Esophagus muscularis mucosa (tissue), 4 donors: ENCODE measurements around the gene CNNM2.

ENCODE experiments used
- CTCF ChIP-seq, 3 experiments: fragments of 200-600 bp in 2 of 3; fragments of 450-650 bp in 1 of 3; sonication (generic) in 2 of 3; IDR thresholded peaks; one replicate each; pipeline ENCODE4 v1.5.1; 2017 to 2019; ENCODE audit warnings: antibody characterized with exemption in 3 of 3, mild to moderate bottlenecking in 2 of 3, moderate library complexity in 1 of 3
- EP300 ChIP-seq: sonication (generic); formaldehyde crosslinking; IDR thresholded peaks from one replicate; pipeline ENCODE4 v1.6.1; 2017; ENCODE audit warnings: antibody characterized with exemption
- POLR2A ChIP-seq: fragments of 450-650 bp; IDR thresholded peaks from one replicate; pipeline ENCODE4 v1.6.1; 2017; ENCODE audit warnings: antibody characterized with exemption, moderate library complexity, mild to moderate bottlenecking, low read depth

- TF ChIP-seq CTCF (IDR thresholded peaks at IDR 0.05): no peak
- no peak for TF ChIP-seq POLR2A
- no peak for TF ChIP-seq EP300
Observed at GRCh38 chr10:103066141-103067098, 148.3 kb downstream of the CNNM2 start.
